HCT116 (cell line): ENCODE results near the gene SLC66A3. TPM values are rescaled to one million over a fixed set of nuclear protein-coding genes. Genes with fewer than 3 reads are reported as not detected.

ENCODE experiments used
- ATAC-seq: fragments of 200-7000 bp; cut with Tn5 transposase; 2 replicates; pipeline ENCODE4 v1.9.1; 2020; ENCODE audit warnings: mild to moderate bottlenecking, moderate library complexity
- BruUV-seq: library from RNA; stranded (reverse); fragments of 400-500 nt; replicated peaks from 2 replicates; lab custom pipeline; 2021; lab: Mats Ljungman, UMichigan
- CTCF ChIA-PET: fragments of 300-600 bp; sonication (Branson Sonifier 250); formaldehyde crosslinking; loops from one replicate; lab custom pipeline; 2021; ENCODE audit warnings: antibody characterized with exemption; lab: Charles Lee
- POLR2A ChIA-PET: fragments of 300-600, 350-600 bp; sonication (Branson Sonifier 250); formaldehyde crosslinking; loops from one replicate; lab custom pipeline; 2021; ENCODE audit warnings: antibody characterized with exemption; lab: Charles Lee
- RAD21 ChIA-PET, 2 experiments: fragments of 300-600 bp; sonication (Branson Sonifier 250); formaldehyde crosslinking; loops; one replicate each; lab custom pipeline; 2023; ENCODE audit warnings: low total read pairs in 2 of 2; ENCODE audit not compliant: uncharacterized antibody in 2 of 2, unreplicated experiment in 2 of 2, low non-redundant PET in 1 of 2; lab: Charles Lee
- DNase-seq: peaks from one replicate; pipeline ENCODE4 v3.0.0-alpha.2; 2010; ENCODE audit warnings: low read depth, low spot score
- H2AFZ ChIP-seq: fragments of 200-600 bp; shearing (Covaris generic), sonication (generic); 2 replicates; pipeline ENCODE4 v1.6.1; 2017; ENCODE audit warnings: low read depth, mixed run types, mixed read lengths, antibody characterized with exemption, low read length; ENCODE audit not compliant: poor library complexity, severe bottlenecking
- H3K27ac ChIP-seq: 2 replicates; pipeline ENCODE4 v1.5.1; 2012; ENCODE audit warnings: low read depth, low read length
- H3K27me3 ChIP-seq: fragments of 200-600 bp; sonication (generic); 2 replicates; pipeline ENCODE4 v1.6.1; 2016; ENCODE audit warnings: mixed run types, low read length, mixed read lengths; ENCODE audit not compliant: insufficient read depth
- H3K36me3 ChIP-seq, 2 experiments: fragments of 200-500 bp in 1 of 2; fragments of 200-600 bp in 1 of 2; sonication (Bioruptor generic) in 1 of 2; sonication (generic) in 1 of 2; 2 replicates each; pipeline versions ENCODE4 v1.5.1 to v1.6.1; 2014 to 2016; ENCODE audit warnings: low read length in 2 of 2, inconsistent platforms in 1 of 2, mixed read lengths in 1 of 2, mixed run types in 1 of 2; ENCODE audit not compliant: insufficient read depth in 2 of 2, control insufficient read depth in 1 of 2
- H3K4me1 ChIP-seq, 2 experiments: fragments of 200-600 bp in 1 of 2; sonication (generic) in 1 of 2; 2 replicates each; pipeline versions ENCODE4 v1.5.1 to v1.6.1; 2012 to 2017; ENCODE audit warnings: low read length in 2 of 2, inconsistent platforms in 1 of 2, mild to moderate bottlenecking in 1 of 2, mixed read lengths in 1 of 2, mixed run types in 1 of 2, moderate library complexity in 1 of 2; ENCODE audit not compliant: insufficient read depth in 2 of 2, control insufficient read depth in 1 of 2
- H3K4me2 ChIP-seq: fragments of 200-600 bp; sonication (generic); 2 replicates; pipeline ENCODE4 v1.6.1; 2017; ENCODE audit warnings: mixed run types, low read length, mixed read lengths
- H3K4me3 ChIP-seq, 2 experiments: fragments of 200-600 bp in 1 of 2; sonication (generic) in 1 of 2; replicated peaks in 1 of 2; 2 replicates each; pipeline ENCODE4 v1.5.1; 2011 to 2016; ENCODE audit warnings: low read length in 2 of 2, control low read depth in 1 of 2, low read depth in 1 of 2, mild to moderate bottlenecking in 1 of 2, mixed read lengths in 1 of 2, mixed run types in 1 of 2
- H3K79me2 ChIP-seq: fragments of 200-600 bp; sonication (generic); 2 replicates; pipeline ENCODE4 v1.6.1; 2017; ENCODE audit warnings: mild to moderate bottlenecking, mixed run types, low read length, moderate library complexity, mixed read lengths; ENCODE audit not compliant: insufficient read depth
- H3K9ac ChIP-seq: fragments of 200-600 bp; sonication (generic); 2 replicates; pipeline ENCODE4 v1.6.1; 2016; ENCODE audit warnings: low read length, mixed read lengths
- H3K9me2 ChIP-seq: fragments of 200-600 bp; sonication (generic), shearing (Covaris generic); 2 replicates; pipeline ENCODE4 v1.6.1; 2017; ENCODE audit warnings: mixed run types, mild to moderate bottlenecking, moderate library complexity; ENCODE audit not compliant: insufficient read depth
- H3K9me3 ChIP-seq, 2 experiments: fragments of 200-500 bp in 1 of 2; fragments of 200-600 bp in 1 of 2; sonication (Bioruptor generic) in 1 of 2; sonication (generic) in 1 of 2; 2 replicates each; pipeline ENCODE4 v1.6.1; 2014 to 2017; ENCODE audit warnings: low read length in 2 of 2, mixed read lengths in 2 of 2, inconsistent platforms in 1 of 2, low read depth in 1 of 2, mild to moderate bottlenecking in 1 of 2, mixed run types in 1 of 2, moderate library complexity in 1 of 2; ENCODE audit not compliant: control insufficient read depth in 1 of 2, insufficient read depth in 1 of 2
- H4K20me1 ChIP-seq: fragments of 200-600 bp; sonication (generic), shearing (Covaris generic); 2 replicates; pipeline ENCODE4 v1.6.1; 2017; ENCODE audit warnings: mixed run types, mild to moderate bottlenecking, moderate library complexity; ENCODE audit not compliant: insufficient read depth
- CEBPB ChIP-seq: IDR thresholded peaks from 2 replicates; pipeline ENCODE4 v1.6.1; 2012; ENCODE audit warnings: low read depth
- EGR1 ChIP-seq: IDR thresholded peaks from 2 replicates; pipeline ENCODE4 v1.6.1; 2012; ENCODE audit warnings: low read depth
- ELF1 ChIP-seq: IDR thresholded peaks from 2 replicates; pipeline ENCODE4 v1.6.1; 2012; ENCODE audit warnings: low read depth, borderline replicate concordance
- EZH2 ChIP-seq: fragments of 200-600 bp; sonication (generic); IDR thresholded peaks from 2 replicates; pipeline ENCODE4 v1.6.1; 2017; ENCODE audit warnings: antibody characterized with exemption, mixed run types
- EZH2phosphoT487 ChIP-seq: fragments of 200-600 bp; IDR thresholded peaks from 2 replicates; pipeline ENCODE4 v1.6.1; 2018; ENCODE audit warnings: antibody characterized with exemption, borderline replicate concordance
- FOSL1 ChIP-seq: IDR thresholded peaks from 2 replicates; pipeline ENCODE4 v1.6.1; 2012; ENCODE audit warnings: low read depth
- JUND ChIP-seq: IDR thresholded peaks from 2 replicates; pipeline ENCODE4 v1.6.1; 2012
- POLR2A ChIP-seq: IDR thresholded peaks from 2 replicates; pipeline ENCODE4 v1.7.0; 2011; ENCODE audit warnings: borderline replicate concordance; ENCODE audit not compliant: insufficient read depth, insufficient read length; ENCODE audit errors: extremely low read depth
- POLR2AphosphoS5 ChIP-seq: IDR thresholded peaks from 2 replicates; pipeline ENCODE4 v1.6.1; 2011; ENCODE audit warnings: mild to moderate bottlenecking, low read depth, low read length, moderate library complexity
- RAD21 ChIP-seq: IDR thresholded peaks from 2 replicates; pipeline ENCODE4 v1.6.1; 2012; ENCODE audit warnings: low read depth, mild to moderate bottlenecking
- SIN3A ChIP-seq: IDR thresholded peaks from 2 replicates; pipeline ENCODE4 v1.6.1; 2012; ENCODE audit warnings: low read depth
- SRF ChIP-seq: IDR thresholded peaks from 2 replicates; pipeline ENCODE4 v1.6.1; 2012; ENCODE audit warnings: low read depth
- intact Hi-C: fragments of 100-400 bp; cut with micrococcal nuclease; formaldehyde crosslinking; loops from 2 replicates; pipeline ENCODE4 v1.10.0; 2022
- total RNA-seq: library from RNA; stranded (reverse); gene quantifications from one replicate; pipeline ENCODE4 v1.2.1, GENCODE V29; 2021; ENCODE audit not compliant: unreplicated experiment
- TF ChIP-seq, protein P1 (sequence below), 3 experiments: fragments of 200-600 bp in 1 of 3; sonication (generic) in 1 of 3; IDR thresholded peaks in 2 of 3; conservative IDR thresholded peaks in 1 of 3; 2 replicates each; pipeline ENCODE4 v1.5.1; 2012 to 2017; ENCODE audit warnings: low read depth in 2 of 3, low read length in 2 of 3, antibody characterized with exemption in 1 of 3, borderline replicate concordance in 1 of 3, control low read depth in 1 of 3, mild to moderate bottlenecking in 1 of 3, mixed read lengths in 1 of 3, mixed run types in 1 of 3, moderate library complexity in 1 of 3; ENCODE audit not compliant: insufficient read depth in 1 of 3
- TF ChIP-seq, protein P2 (sequence below): IDR thresholded peaks from 2 replicates; pipeline ENCODE4 v1.6.1; 2011; ENCODE audit warnings: mild to moderate bottlenecking, low read length, moderate library complexity; ENCODE audit not compliant: insufficient replicate concordance; ENCODE audit errors: extremely low read depth
- TF ChIP-seq, protein P3 (sequence below): IDR thresholded peaks from 2 replicates; pipeline ENCODE4 v1.6.1; 2012; ENCODE audit warnings: low read depth
- TF ChIP-seq, protein P4 (sequence below): IDR thresholded peaks from 2 replicates; pipeline ENCODE4 v1.6.1; 2012
- TF ChIP-seq, protein P5 (sequence below): IDR thresholded peaks from 2 replicates; pipeline ENCODE4 v1.6.1; 2012

Gene SLC66A3
- total RNA-seq, 1 experiment from 2014 or later: 15.9 TPM

DNA sequence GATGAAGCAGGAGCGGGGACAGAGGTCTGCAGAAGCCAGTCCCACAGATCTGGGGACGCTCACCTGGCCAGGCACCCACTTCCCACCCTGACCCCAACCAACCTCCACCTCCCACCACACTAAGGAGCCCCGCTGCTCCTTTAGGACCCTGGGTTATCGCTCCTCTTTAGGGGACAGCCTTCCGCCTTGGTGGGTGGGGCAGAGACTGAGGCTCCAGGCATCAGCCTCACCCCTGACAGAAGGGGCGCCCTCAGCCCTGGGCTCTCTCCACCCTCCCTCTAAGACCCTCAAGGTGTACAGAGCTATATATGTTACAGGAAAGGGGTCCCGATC, 33.5 kb upstream of the SLC66A3 start:
- POLR2A ChIA-PET: no interaction called here
- DNase-seq (no peak), ATAC-seq (no peak)
- RAD21 ChIA-PET: no interaction called here
- no peak overlapping the region for H3K4me2 ChIP-seq
- CTCF ChIA-PET: interaction anchor here (0.9 to 6.7 kb wide), 2 partner anchors 11 to 287 kb away, joined by 3 to 173 read pairs; a partner anchor contains a TSS
- intact Hi-C loops: loop anchor here (5.0 kb wide), 1 partner anchor 219 kb away; no protein-coding TSS in a partner anchor
- no peaks in the 10 kb centered on the region for H3K36me3 ChIP-seq
- H3K4me3 ChIP-seq: no peak overlapping the region
- no TSS peak for BruUV-seq
- H3K4me1 ChIP-seq: peaks cover 4 to 14% of the 10 kb centered on the region in 2 experiments; a peak in 3 of 4 replicates
- no peak overlapping the region for H2AFZ ChIP-seq
- H3K9me2 ChIP-seq: no peaks in the 10 kb centered on the region
- H3K79me2 ChIP-seq: no peaks in the 10 kb centered on the region
- H3K27ac ChIP-seq: no peak overlapping the region
- no peaks in the 10 kb centered on the region for H3K27me3 ChIP-seq
- H3K9ac ChIP-seq: no peak overlapping the region
- H3K9me3 ChIP-seq: no peaks in the 10 kb centered on the region
- no peaks in the 10 kb centered on the region for H4K20me1 ChIP-seq
- TF ChIP-seq POLR2A: no peak
- no peak for TF ChIP-seq FOSL1
- TF ChIP-seq, protein P1, sequence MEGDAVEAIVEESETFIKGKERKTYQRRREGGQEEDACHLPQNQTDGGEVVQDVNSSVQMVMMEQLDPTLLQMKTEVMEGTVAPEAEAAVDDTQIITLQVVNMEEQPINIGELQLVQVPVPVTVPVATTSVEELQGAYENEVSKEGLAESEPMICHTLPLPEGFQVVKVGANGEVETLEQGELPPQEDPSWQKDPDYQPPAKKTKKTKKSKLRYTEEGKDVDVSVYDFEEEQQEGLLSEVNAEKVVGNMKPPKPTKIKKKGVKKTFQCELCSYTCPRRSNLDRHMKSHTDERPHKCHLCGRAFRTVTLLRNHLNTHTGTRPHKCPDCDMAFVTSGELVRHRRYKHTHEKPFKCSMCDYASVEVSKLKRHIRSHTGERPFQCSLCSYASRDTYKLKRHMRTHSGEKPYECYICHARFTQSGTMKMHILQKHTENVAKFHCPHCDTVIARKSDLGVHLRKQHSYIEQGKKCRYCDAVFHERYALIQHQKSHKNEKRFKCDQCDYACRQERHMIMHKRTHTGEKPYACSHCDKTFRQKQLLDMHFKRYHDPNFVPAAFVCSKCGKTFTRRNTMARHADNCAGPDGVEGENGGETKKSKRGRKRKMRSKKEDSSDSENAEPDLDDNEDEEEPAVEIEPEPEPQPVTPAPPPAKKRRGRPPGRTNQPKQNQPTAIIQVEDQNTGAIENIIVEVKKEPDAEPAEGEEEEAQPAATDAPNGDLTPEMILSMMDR (IDR thresholded peaks at IDR 0.05 in 2 of 3, conservative IDR thresholded peaks at IDR 0.05 in 1 of 3; ENCODE audit: borderline replicate concordance in 1 of 3, insufficient read depth in 1 of 3, low read depth in 2 of 3, low read length in 2 of 3): no peak
- no peak for TF ChIP-seq EZH2
- TF ChIP-seq CEBPB: no peak
- no peak for TF ChIP-seq RAD21
- TF ChIP-seq SIN3A: no peak
- TF ChIP-seq EZH2phosphoT487: no peak
- TF ChIP-seq EGR1: no peak
- TF ChIP-seq, protein P2, sequence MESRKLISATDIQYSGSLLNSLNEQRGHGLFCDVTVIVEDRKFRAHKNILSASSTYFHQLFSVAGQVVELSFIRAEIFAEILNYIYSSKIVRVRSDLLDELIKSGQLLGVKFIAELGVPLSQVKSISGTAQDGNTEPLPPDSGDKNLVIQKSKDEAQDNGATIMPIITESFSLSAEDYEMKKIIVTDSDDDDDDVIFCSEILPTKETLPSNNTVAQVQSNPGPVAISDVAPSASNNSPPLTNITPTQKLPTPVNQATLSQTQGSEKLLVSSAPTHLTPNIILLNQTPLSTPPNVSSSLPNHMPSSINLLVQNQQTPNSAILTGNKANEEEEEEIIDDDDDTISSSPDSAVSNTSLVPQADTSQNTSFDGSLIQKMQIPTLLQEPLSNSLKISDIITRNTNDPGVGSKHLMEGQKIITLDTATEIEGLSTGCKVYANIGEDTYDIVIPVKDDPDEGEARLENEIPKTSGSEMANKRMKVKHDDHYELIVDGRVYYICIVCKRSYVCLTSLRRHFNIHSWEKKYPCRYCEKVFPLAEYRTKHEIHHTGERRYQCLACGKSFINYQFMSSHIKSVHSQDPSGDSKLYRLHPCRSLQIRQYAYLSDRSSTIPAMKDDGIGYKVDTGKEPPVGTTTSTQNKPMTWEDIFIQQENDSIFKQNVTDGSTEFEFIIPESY: no peak
- no peak for TF ChIP-seq ELF1
- TF ChIP-seq, protein P3, sequence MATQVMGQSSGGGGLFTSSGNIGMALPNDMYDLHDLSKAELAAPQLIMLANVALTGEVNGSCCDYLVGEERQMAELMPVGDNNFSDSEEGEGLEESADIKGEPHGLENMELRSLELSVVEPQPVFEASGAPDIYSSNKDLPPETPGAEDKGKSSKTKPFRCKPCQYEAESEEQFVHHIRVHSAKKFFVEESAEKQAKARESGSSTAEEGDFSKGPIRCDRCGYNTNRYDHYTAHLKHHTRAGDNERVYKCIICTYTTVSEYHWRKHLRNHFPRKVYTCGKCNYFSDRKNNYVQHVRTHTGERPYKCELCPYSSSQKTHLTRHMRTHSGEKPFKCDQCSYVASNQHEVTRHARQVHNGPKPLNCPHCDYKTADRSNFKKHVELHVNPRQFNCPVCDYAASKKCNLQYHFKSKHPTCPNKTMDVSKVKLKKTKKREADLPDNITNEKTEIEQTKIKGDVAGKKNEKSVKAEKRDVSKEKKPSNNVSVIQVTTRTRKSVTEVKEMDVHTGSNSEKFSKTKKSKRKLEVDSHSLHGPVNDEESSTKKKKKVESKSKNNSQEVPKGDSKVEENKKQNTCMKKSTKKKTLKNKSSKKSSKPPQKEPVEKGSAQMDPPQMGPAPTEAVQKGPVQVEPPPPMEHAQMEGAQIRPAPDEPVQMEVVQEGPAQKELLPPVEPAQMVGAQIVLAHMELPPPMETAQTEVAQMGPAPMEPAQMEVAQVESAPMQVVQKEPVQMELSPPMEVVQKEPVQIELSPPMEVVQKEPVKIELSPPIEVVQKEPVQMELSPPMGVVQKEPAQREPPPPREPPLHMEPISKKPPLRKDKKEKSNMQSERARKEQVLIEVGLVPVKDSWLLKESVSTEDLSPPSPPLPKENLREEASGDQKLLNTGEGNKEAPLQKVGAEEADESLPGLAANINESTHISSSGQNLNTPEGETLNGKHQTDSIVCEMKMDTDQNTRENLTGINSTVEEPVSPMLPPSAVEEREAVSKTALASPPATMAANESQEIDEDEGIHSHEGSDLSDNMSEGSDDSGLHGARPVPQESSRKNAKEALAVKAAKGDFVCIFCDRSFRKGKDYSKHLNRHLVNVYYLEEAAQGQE: no peak
- TF ChIP-seq SRF: no peak
- TF ChIP-seq JUND: no peak
- TF ChIP-seq, protein P4, sequence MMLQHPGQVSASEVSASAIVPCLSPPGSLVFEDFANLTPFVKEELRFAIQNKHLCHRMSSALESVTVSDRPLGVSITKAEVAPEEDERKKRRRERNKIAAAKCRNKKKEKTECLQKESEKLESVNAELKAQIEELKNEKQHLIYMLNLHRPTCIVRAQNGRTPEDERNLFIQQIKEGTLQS: no peak
- no peak for TF ChIP-seq POLR2AphosphoS5
- TF ChIP-seq, protein P5, sequence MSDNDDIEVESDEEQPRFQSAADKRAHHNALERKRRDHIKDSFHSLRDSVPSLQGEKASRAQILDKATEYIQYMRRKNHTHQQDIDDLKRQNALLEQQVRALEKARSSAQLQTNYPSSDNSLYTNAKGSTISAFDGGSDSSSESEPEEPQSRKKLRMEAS: no peak
